Stimulated activated CD4-positive, alpha-beta T cell treated with anti-CD3 and anti-CD28 coated beads, TNF-alpha, amount 100 ng/mL, for 24 hours (primary cell): Measurements from ENCODE around the gene CYBC1.
A peak's percentile ranks its signal among the peaks of the same experiment; 100 is the strongest.
"Not testable (repeated sequence)": the region's sequence is repeated elsewhere in the genome, so short reads cannot be mapped to it uniquely, and the experiment has no call there.

ENCODE experiments used
- DNase-seq, 3 experiments: peaks; one replicate each; pipeline ENCODE4 v3.0.0-alpha.2; 2020; ENCODE audit warnings: low read depth in 3 of 3

CYBC1 gene

GRCh38 chr17:82477934-82478333, 27.4 kb upstream of the CYBC1 start:
- no peak for DNase-seq

GRCh38 chr17:82475458-82475857, 24.9 kb upstream of the CYBC1 start:
- no peak for DNase-seq

GRCh38 chr17:82474223-82475010, 23.9 kb upstream of the CYBC1 start:
- DNase-seq = no peak

- no peak for DNase-seq
These were observed 19.5 kb upstream of the CYBC1 start for GRCh38 chr17:82470065-82470464.

GRCh38 chr17:82468692-82469091, 18.1 kb upstream of the CYBC1 start:
- DNase-seq = no peak

GRCh38 chr17:82465023-82465603, 14.6 kb upstream of the CYBC1 start:
- no peak for DNase-seq

- DNase-seq = no peak
These were observed 14.0 kb upstream of the CYBC1 start for GRCh38 chr17:82464567-82464929.

- no peak for DNase-seq
These were observed 13.5 kb upstream of the CYBC1 start for GRCh38 chr17:82463925-82464566.

- DNase-seq = no peak
These were observed 12.8 kb upstream of the CYBC1 start for GRCh38 chr17:82463391-82463790.

- no peak for DNase-seq
These were observed 11.4 kb upstream of the CYBC1 start for GRCh38 chr17:82461827-82462524.

- not testable (repeated sequence) for DNase-seq
These were observed 9.4 kb upstream of the CYBC1 start for GRCh38 chr17:82459936-82460335.

GRCh38 chr17:82458885-82459424, 8.4 kb upstream of the CYBC1 start:
- DNase-seq = no peak

- peak; percentile 90 to 96 (median 91) for DNase-seq
These were observed 7.8 kb upstream of the CYBC1 start, which contains the start of gene NARF for GRCh38 chr17:82458179-82458884. TSS of gene NARF (plus strand) at chr17:82458741. CDS start at chr17:82458804, 63 bp downstream.

- peak in 1 of 3 experiments; percentile 83 for DNase-seq
These were observed 7.3 kb upstream of the CYBC1 start for GRCh38 chr17:82457929-82458178.

GRCh38 chr17:82457073-82457928, 6.7 kb upstream of the CYBC1 start:
- DNase-seq = no peak

GRCh38 chr17:82453706-82454105, 3.2 kb upstream of the CYBC1 start:
- not testable (repeated sequence) for DNase-seq

- DNase-seq = not testable (repeated sequence)
These were observed 2.6 kb upstream of the CYBC1 start for GRCh38 chr17:82453151-82453550.

- DNase-seq = no peak
These were observed 1.6 kb upstream of the CYBC1 start for GRCh38 chr17:82452162-82452561.

GRCh38 chr17:82449883-82450356, 632 bp downstream of the CYBC1 start:
- peak; percentile 15 to 47 (median 17) for DNase-seq

GRCh38 chr17:82449131-82449882, 1.2 kb downstream of the CYBC1 start:
- DNase-seq = peak; percentile 27 to 70 (median 42)
